Smooth muscle cell of the coronary artery (primary cell): Measurements from ENCODE around the gene KCTD12. TPM values are rescaled to one million over a fixed set of nuclear protein-coding genes. Genes with fewer than 3 reads are reported as not detected.

Experiments
- total RNA-seq: library from RNA; depleted of rRNA; stranded (reverse); fragments of >200 nt; gene quantifications from 2 replicates; pipeline ENCODE4 v1.2.3, GENCODE V29; 2014; ENCODE audit warnings: low replicate concordance

Gene KCTD12
- 16.7 and 67.5 TPM in 2 replicates for total RNA-seq

GRCh38 chr13:76886292-76887075 is at the start of gene KCTD12:
Gene KCTD12, minus strand, starts transcription at chr13:76886405. Its CDS starts 257 bp downstream, at chr13:76886148.

Other genes starting within 250 kb of the KCTD12 start
- not detected in 2 replicates for gene ACOD1, start 62.1 kb upstream of the KCTD12 start, total RNA-seq
- 17.9 and 22.7 TPM in 2 replicates for gene CLN5, start 105.7 kb upstream of the KCTD12 start, total RNA-seq
- gene FBXL3, start 140.8 kb upstream of the KCTD12 start, total RNA-seq: 39.8 and 45.7 TPM in 2 replicates